Activated CD4-positive, alpha-beta memory T cell treated with anti-CD3 and anti-CD28 coated beads for 36 hours (primary cell): ENCODE measurements around the gene COPZ1. TPM values are rescaled to one million over a fixed set of nuclear protein-coding genes. Genes with fewer than 3 reads are reported as not detected.

ENCODE experiments used
- CTCF ChIA-PET: fragments of 350-600 bp; sonication (Branson Sonifier 250); formaldehyde crosslinking; loops from one replicate; lab custom pipeline; 2021; ENCODE audit warnings: antibody characterized with exemption, inconsistent platforms; lab: Charles Lee
- POLR2A ChIA-PET: fragments of 350-600 bp; sonication (Branson Sonifier 250); formaldehyde crosslinking; loops from one replicate; lab custom pipeline; 2021; ENCODE audit warnings: antibody characterized with exemption; lab: Charles Lee
- DNase-seq: peaks from one replicate; pipeline ENCODE4 v3.0.0-alpha.2; 2020
- H3K27ac Mint-ChIP-seq: one replicate; pipeline ENCODE4 v1.8.0; 2021; ENCODE audit warnings: mixed read lengths
- H3K27me3 Mint-ChIP-seq: one replicate; pipeline ENCODE4 v1.8.0; 2021; ENCODE audit warnings: mixed read lengths
- H3K36me3 Mint-ChIP-seq: one replicate; pipeline ENCODE4 v1.8.0; 2021; ENCODE audit warnings: mixed read lengths
- H3K4me1 Mint-ChIP-seq: one replicate; pipeline ENCODE4 v1.8.0; 2021; ENCODE audit warnings: low read depth, mixed read lengths
- H3K4me3 Mint-ChIP-seq: one replicate; pipeline ENCODE4 v1.8.0; 2021; ENCODE audit warnings: mild to moderate bottlenecking, mixed read lengths
- H3K9me3 Mint-ChIP-seq: one replicate; pipeline ENCODE4 v1.8.0; 2021; ENCODE audit warnings: mixed read lengths
- intact Hi-C: fragments of 100-400 bp; cut with micrococcal nuclease; formaldehyde crosslinking; loops from one replicate; pipeline ENCODE4 v1.15.1; 2023
- total RNA-seq, 2 experiments: library from RNA; stranded (reverse); gene quantifications; one replicate each; pipeline ENCODE4 v1.2.3, GENCODE V29; 2021

Gene COPZ1
- total RNA-seq, 2 experiments from 2014 or later: 99.0 to 110 TPM

- Mint-ChIP-seq H3K9me3 (no peaks in the 10 kb centered on the region), H3K27ac (no peak overlapping the region), H3K4me3 (no peak overlapping the region), H3K36me3 (no peaks in the 10 kb centered on the region), H3K4me1 (peaks cover 18% of the 10 kb centered on the region), H3K27me3 (no peaks in the 10 kb centered on the region)
- ChIA-PET CTCF (interaction anchor here (0.7 to 1.4 kb wide), 5 partner anchors 25 to 167 kb away, joined by 3 to 5 read pairs (median 3); no protein-coding TSS in a partner anchor), POLR2A (no interaction called here)
- intact Hi-C loops: no loop called here
- no peak for DNase-seq
Observed at GRCh38 chr12:54374562-54375258, 49.8 kb downstream of the COPZ1 start.

- ChIA-PET CTCF (interaction anchor here (0.7 to 1.4 kb wide), 3 partner anchors 24 to 159 kb away, joined by 3 to 5 read pairs (median 3); no protein-coding TSS in a partner anchor), POLR2A (no interaction called here)
- intact Hi-C loops: no loop called here
- Mint-ChIP-seq H3K9me3 (no peaks in the 10 kb centered on the region), H3K4me3 (no peak overlapping the region), H3K27ac (no peak overlapping the region), H3K27me3 (no peaks in the 10 kb centered on the region), H3K36me3 (no peaks in the 10 kb centered on the region), H3K4me1 (peaks cover 20% of the 10 kb centered on the region)
- no peak for DNase-seq
Observed at GRCh38 chr12:54375259-54375579, 50.3 kb downstream of the COPZ1 start.

- Mint-ChIP-seq H3K27ac (no peak overlapping the region), H3K27me3 (no peaks in the 10 kb centered on the region), H3K4me3 (no peak overlapping the region), H3K36me3 (no peaks in the 10 kb centered on the region), H3K4me1 (peaks cover 20% of the 10 kb centered on the region), H3K9me3 (no peaks in the 10 kb centered on the region)
- ChIA-PET POLR2A (no interaction called here), CTCF (interaction anchor here (0.8 to 1.5 kb wide), 3 partner anchors 78 to 162 kb away, joined by 3 to 5 read pairs (median 3); no protein-coding TSS in a partner anchor)
- DNase-seq: no peak
- intact Hi-C loops: no loop called here
Observed at GRCh38 chr12:54376596-54376995, 51.7 kb downstream of the COPZ1 start.

GRCh38 chr12:54377007-54377406 lies 52.1 kb downstream of the COPZ1 start:
- Mint-ChIP-seq H3K36me3 (no peaks in the 10 kb centered on the region), H3K4me1 (peaks cover 17% of the 10 kb centered on the region), H3K9me3 (no peaks in the 10 kb centered on the region), H3K4me3 (no peak overlapping the region), H3K27me3 (no peaks in the 10 kb centered on the region), H3K27ac (no peak overlapping the region)
- DNase-seq: no peak
- intact Hi-C loops: no loop called here
- POLR2A ChIA-PET: no interaction called here
- CTCF ChIA-PET: interaction anchor here (0.8 to 1.5 kb wide), 2 partner anchors 78 to 162 kb away, joined by 3 to 5 read pairs; no protein-coding TSS in a partner anchor

- Mint-ChIP-seq H3K4me3 (no peak overlapping the region), H3K27me3 (no peaks in the 10 kb centered on the region), H3K4me1 (peaks cover 15% of the 10 kb centered on the region), H3K9me3 (no peaks in the 10 kb centered on the region), H3K27ac (no peak overlapping the region), H3K36me3 (no peaks in the 10 kb centered on the region)
- intact Hi-C loops: no loop called here
- ChIA-PET CTCF (interaction anchor here (1.5 to 6.0 kb wide), 9 partner anchors 10 to 163 kb away, joined by 5 to 101 read pairs (median 13); no protein-coding TSS in a partner anchor), POLR2A (no interaction called here)
- DNase-seq: no peak
Observed at GRCh38 chr12:54377797-54378515, 53.0 kb downstream of the COPZ1 start.

GRCh38 chr12:54378796-54379397 lies 54.0 kb downstream of the COPZ1 start:
- DNase-seq: no peak
- ChIA-PET CTCF (interaction anchor here (0.6 to 6.0 kb wide), 42 partner anchors 8 to 178 kb away, joined by 3 to 101 read pairs (median 6); partner anchors contain the start of genes COPZ1 and NCKAP1L), POLR2A (no interaction called here)

GRCh38 chr12:54379398-54380201 lies 54.7 kb downstream of the COPZ1 start:
- no peak overlapping the region for H3K27ac Mint-ChIP-seq
- peak overlapping the region; percentile 22 for H3K4me3 Mint-ChIP-seq
- H3K27me3 Mint-ChIP-seq: no peaks in the 10 kb centered on the region
- H3K36me3 Mint-ChIP-seq: no peaks in the 10 kb centered on the region
- intact Hi-C loops: loop anchor here (1.0 kb wide), 2 partner anchors 11 to 20 kb away; no protein-coding TSS in a partner anchor
- peaks cover 10% of the 10 kb centered on the region for H3K4me1 Mint-ChIP-seq
- H3K9me3 Mint-ChIP-seq: no peaks in the 10 kb centered on the region
- POLR2A ChIA-PET: interaction anchor here (0.5 kb wide), 1 partner anchor 126 kb away, joined by 3 read pairs; no protein-coding TSS in a partner anchor
- CTCF ChIA-PET: interaction anchor here (0.6 to 6.0 kb wide), 48 partner anchors 8 to 371 kb away, joined by 3 to 101 read pairs (median 6); partner anchors contain the start of genes CBX5, COPZ1, HNRNPA1 and HOXC8
- peak; percentile 94 for DNase-seq

More at GRCh38 chr12:54378796-54379397, 54.0 kb downstream of the COPZ1 start:
- Mint-ChIP-seq H3K4me1 (peaks cover 10% of the 10 kb centered on the region), H3K36me3 (no peaks in the 10 kb centered on the region), H3K9me3 (no peaks in the 10 kb centered on the region), H3K27ac (no peak overlapping the region), H3K27me3 (no peaks in the 10 kb centered on the region), H3K4me3 (no peak overlapping the region)
- intact Hi-C loops: loop anchor here (1.0 kb wide), 2 partner anchors 11 to 20 kb away; no protein-coding TSS in a partner anchor

- Mint-ChIP-seq H3K27ac (no peak overlapping the region), H3K4me1 (peaks cover 10% of the 10 kb centered on the region), H3K4me3 (no peak overlapping the region), H3K27me3 (no peaks in the 10 kb centered on the region), H3K9me3 (no peaks in the 10 kb centered on the region), H3K36me3 (no peaks in the 10 kb centered on the region)
- POLR2A ChIA-PET: no interaction called here
- CTCF ChIA-PET: interaction anchor here (0.6 to 6.0 kb wide), 22 partner anchors 9 to 373 kb away, joined by 3 to 101 read pairs (median 7); partner anchors contain the start of genes CBX5, HNRNPA1 and HOXC8
- no peak for DNase-seq
- intact Hi-C loops: no loop called here
Observed at GRCh38 chr12:54381136-54381535, 56.2 kb downstream of the COPZ1 start.

GRCh38 chr12:54383041-54383609 lies 58.2 kb downstream of the COPZ1 start:
- Mint-ChIP-seq H3K4me3 (no peak overlapping the region), H3K27ac (peak overlapping the region; percentile 0), H3K36me3 (no peaks in the 10 kb centered on the region), H3K9me3 (no peaks in the 10 kb centered on the region), H3K27me3 (no peaks in the 10 kb centered on the region), H3K4me1 (peaks cover 14% of the 10 kb centered on the region)
- ChIA-PET CTCF (interaction anchor here (0.8 to 6.0 kb wide), 12 partner anchors 10 to 196 kb away, joined by 3 to 101 read pairs (median 4); no protein-coding TSS in a partner anchor), POLR2A (interaction anchor here (1.1 kb wide), 1 partner anchor 12 kb away, joined by 4 read pairs; no protein-coding TSS in a partner anchor)
- intact Hi-C loops: no loop called here
- peak; percentile 70 for DNase-seq

- DNase-seq: no peak
- H3K9me3 Mint-ChIP-seq: no peaks in the 10 kb centered on the region
- ChIA-PET POLR2A (interaction anchor here (0.6 kb wide), 1 partner anchor 52 kb away, joined by 4 read pairs; no protein-coding TSS in a partner anchor), CTCF (interaction anchor here (0.8 to 1.6 kb wide), 7 partner anchors 8 to 169 kb away, joined by 3 to 8 read pairs (median 3); no protein-coding TSS in a partner anchor)
- no peaks in the 10 kb centered on the region for H3K27me3 Mint-ChIP-seq
- no peak within 1 kb of the TSS for H3K4me3 Mint-ChIP-seq
- H3K27ac Mint-ChIP-seq: no peak within 1 kb of the TSS
- peaks cover 13% of the 10 kb centered on the region for H3K4me1 Mint-ChIP-seq
- intact Hi-C loops: no loop called here
- no peaks in the 10 kb centered on the region for H3K36me3 Mint-ChIP-seq
Observed at GRCh38 chr12:54384591-54385041, 59.7 kb downstream of the COPZ1 start, which contains the start of gene ZNF385A. TSS of gene ZNF385A (minus strand) at chr12:54384733. CDS start at chr12:54384514, 219 bp downstream.
